ENCODE results near the gene F10.

DNA sequence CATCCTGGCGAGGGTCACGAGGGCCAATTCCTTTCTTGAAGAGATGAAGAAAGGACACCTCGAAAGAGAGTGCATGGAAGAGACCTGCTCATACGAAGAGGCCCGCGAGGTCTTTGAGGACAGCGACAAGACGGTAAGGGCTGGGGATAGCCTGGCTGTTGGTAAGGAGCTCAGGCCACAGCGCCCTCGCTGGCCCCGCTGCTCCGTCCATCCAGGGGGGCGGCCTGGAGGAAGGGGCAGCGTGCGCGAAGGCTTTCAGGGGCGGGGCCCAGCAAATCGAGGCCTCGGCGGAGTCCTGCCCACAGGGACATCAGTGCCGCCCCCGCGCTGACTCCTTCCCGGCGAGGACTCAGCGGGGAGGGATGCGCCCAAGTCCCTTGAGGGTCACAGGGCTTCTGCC lies 6.9 kb downstream of the F10 start:
- TF ChIP-seq CTCF (IDR thresholded peaks at IDR 0.05), result no peak
- TF ChIP-seq POLR2A (IDR thresholded peaks at IDR 0.05), result no peak
